ENCODE measurements around the gene MYRIP.

Gene MYRIP

DNA sequence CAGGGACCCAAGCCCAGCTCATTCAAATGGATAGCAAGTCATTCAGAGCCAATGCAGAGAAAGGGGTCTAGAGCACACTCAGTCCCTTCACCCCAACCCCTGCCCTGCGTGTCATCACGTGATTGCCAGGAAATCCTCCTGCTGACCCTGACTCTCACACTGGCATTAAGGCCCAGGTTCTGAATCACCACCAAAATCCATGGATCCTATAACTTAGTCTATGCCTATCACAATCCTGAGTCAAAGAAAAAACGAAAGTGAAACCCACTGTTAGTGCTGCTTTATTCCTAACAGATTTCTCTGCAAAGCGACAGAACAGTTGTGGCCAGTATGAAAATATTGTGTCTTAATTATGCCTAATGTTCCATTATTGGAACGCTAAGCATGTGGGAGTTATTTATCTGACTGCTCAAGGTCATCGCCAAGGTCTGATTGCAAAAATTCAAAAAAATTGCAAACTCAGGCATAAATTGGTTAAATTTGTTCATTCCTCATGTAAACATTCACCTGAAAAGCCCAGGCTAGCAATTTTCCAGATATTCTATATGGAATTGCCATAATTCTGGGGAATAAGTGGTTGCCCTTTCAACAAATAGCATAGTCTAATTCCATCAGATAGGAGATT, 391.4 kb downstream of the MYRIP start:
- no peak for DNase-seq

GRCh38 chr3:40201770-40202169, 392.4 kb downstream of the MYRIP start:
- DNase-seq: no peak

DNA sequence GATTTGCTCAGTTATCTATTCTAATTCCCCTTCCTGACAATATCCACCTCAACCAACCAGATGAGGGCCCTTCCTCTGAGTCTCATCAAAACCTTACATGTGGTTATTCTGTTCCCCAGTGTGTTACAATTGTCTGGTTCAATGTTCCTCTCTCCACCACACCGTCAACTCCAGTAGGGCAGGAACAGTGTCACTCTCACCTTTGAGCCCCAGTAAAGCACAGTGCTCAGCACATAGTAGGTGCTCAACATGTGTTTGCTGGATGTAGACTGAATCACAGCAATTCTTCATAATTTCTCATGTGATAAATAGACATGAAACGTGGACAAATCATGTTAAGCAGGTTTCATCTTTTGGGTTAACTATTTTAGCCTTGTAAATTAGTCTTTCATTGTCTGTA, 397.1 kb downstream of the MYRIP start:
- no peak for DNase-seq

GRCh38 chr3:40207796-40208195, 398.4 kb downstream of the MYRIP start:
- no peak for DNase-seq

DNA sequence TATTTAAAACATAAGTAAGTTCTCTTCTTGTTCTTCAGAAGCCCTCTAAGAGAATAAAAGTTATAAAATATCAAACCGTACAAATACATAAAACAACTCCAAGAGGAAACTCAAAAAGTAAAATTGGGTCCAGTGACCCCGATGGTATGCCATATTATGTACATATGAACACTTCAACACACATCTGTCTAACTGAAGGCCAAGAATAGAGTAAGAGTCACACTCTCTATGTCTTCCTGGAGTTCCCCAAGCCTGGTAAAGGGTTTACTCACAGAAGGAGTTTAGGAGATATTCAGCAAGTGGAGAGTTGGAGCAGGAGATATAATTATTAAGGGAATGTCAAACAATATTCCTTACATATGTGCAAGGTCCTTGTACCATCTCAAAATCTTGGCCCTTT, 398.8 kb downstream of the MYRIP start:
- DNase-seq: no peak

DNA sequence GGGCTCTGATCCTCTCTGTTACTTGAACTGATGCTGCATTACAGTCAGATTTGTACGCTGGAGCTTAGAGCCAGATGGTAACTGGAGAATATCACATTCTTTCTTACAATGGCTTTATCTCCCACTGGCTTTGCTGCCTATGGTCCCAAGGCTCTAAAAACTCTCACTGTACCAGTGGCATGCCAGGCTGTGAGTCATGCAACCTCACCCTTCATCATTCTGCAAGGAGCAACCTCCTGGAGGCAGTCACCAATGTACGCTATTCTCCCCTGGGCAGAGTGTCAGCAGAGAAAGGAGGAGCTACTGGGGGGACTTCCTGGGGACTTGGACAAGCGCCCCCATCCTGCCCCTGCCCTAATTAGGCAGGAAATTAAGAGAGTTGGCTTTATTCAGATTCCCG, 402.2 kb downstream of the MYRIP start:
- DNase-seq: no peak

DNA sequence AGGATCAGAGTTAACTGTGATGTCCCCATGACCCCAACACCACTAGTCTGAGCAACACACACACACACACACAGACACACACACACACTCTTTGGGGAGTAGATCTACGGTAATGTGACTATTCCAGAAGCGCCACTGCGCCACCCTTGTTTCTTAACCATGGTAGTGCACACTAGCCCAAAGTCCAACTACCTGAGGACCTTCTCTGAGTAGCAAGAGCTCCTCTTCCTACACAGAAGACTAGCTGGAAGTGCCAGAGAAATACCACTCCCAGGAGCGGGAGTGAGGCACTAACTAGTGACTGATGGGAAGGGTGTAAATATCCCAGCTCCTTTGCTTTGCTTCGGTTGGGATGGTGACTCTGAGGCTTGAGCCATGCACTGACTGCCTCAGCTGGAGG, 404.1 kb downstream of the MYRIP start:
- DNase-seq: no peak

DNA sequence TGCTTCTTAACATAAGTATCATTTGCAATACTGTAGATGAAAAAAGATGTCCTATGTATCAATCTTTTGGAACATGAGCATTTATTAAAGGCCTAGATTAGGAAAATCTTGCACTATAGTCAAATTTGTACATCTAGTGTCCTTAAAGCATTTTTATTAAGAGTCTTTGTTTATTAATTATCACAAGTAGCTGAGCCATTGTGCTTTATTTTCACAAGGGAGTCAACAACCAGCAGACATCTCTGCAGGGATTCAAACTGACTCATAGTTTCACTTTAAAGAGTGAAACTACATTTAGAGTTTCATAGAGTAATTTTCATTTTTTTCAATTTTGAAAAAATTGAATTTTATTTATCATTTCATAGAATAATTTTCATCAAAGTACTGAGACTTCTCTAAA, 405.6 kb downstream of the MYRIP start:
- DNase-seq: no peak

DNA sequence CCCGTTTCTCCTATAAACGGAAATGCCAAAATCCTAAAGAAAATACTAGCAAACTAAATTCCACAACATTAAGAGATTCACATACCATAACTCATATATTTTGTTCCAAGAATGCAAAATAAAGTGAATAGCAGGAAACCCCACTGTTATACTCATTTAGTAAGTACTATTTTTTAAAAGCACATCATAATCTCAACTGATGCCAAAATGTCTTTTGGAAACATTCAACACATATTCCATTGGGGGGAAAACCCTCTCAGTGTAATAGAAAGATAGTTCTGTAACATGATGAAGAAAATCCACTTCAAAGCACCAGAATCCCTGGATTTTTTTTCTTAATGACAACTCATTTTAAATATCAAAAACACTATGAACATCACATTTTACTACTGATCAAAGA, 407.1 kb downstream of the MYRIP start:
- DNase-seq: no peak

DNA sequence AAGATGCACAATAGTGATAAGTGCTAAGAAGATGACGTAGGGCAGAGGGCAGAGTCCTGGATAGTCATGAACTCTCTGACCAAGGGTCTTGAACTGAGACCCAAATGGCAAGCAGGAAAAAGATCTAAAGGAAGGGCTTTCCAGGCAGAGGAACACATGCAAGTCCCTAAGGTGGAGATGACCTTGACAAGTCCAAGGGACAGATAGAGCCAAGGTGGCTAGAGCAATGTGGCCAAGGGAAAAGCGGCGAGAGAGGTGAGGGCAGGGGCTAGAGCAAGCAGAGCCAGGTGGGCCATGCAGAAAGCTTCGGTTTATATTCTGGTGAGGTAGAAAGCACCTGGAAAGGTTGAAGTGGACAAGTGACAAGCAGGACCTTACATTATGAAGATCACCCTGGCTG, 414.4 kb downstream of the MYRIP start:
- no peak for DNase-seq

GRCh38 chr3:40224796-40225515, 415.5 kb downstream of the MYRIP start:
- DNase-seq: no peak

GRCh38 chr3:40226636-40227035, 417.2 kb downstream of the MYRIP start:
- no peak for DNase-seq

DNA sequence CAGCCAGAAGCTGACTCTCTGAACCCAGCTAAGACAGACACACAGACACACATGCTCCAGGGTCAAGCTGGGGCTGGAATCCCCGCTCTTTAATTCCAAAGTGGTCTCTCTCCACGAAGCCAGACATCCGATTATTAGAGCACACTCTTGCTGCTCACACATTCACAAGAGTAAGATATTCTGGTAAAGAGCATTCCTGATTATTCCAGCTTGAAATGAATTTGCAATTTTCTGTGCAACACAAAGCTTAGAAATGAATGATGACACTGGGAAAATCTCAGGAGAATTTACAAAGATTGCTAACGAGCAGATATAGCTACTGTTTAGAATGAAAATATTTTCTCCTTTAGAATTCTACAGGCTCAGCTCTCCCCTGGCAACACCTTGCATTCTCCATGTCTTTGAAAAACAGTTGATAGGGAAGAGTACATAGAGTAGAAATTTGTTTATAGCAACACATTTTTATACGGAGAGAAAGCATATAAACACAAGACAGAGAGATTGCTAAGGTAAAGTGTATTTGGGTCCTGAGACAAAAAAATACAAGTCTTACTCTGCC, 419.5 kb downstream of the MYRIP start:
- no peak for DNase-seq

DNA sequence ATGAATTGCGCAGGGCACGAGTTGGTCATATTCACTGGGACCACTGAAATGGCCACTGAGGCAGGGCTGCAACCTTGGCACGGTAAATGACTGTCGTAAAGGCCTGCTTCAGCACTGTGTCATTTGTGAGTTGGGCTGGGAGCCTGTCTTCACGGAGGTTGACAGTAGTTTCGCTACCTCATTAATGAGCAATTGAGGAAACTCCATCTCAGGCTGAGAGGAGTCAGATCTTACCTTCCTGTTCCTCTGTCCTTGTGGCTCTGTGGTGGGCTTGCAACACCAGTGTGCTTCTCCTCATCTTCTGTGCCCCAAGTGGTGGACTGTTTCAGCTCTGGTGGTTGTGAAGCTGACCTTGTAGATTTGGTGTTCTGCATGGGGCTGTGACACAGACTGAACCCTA, 420.0 kb downstream of the MYRIP start:
- no peak for DNase-seq

GRCh38 chr3:40229963-40230362, 420.6 kb downstream of the MYRIP start:
- DNase-seq: no peak

GRCh38 chr3:40230382-40230781, 421.0 kb downstream of the MYRIP start:
- no peak for DNase-seq

DNA sequence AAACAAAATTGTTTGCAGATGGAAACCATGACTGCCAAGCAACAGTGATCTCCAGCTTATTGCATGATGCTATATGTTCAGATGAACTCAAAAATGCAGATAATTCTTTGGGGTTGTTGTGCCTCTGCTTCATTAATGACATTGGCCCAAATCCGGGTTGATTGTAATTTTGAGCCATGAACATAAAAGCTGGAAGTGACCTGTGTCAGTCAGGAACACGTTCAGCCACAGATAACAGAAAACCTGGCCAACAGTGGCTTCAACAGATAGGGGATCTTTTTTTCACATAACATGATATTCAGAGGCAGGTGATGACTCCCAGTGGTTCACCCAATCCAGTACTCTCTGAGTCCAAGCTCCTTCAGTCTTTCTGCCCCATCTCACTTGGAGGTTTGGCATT, 423.2 kb downstream of the MYRIP start:
- no peak for DNase-seq

- no peak for DNase-seq
These were observed 427.8 kb downstream of the MYRIP start for GRCh38 chr3:40237159-40237558.

DNA sequence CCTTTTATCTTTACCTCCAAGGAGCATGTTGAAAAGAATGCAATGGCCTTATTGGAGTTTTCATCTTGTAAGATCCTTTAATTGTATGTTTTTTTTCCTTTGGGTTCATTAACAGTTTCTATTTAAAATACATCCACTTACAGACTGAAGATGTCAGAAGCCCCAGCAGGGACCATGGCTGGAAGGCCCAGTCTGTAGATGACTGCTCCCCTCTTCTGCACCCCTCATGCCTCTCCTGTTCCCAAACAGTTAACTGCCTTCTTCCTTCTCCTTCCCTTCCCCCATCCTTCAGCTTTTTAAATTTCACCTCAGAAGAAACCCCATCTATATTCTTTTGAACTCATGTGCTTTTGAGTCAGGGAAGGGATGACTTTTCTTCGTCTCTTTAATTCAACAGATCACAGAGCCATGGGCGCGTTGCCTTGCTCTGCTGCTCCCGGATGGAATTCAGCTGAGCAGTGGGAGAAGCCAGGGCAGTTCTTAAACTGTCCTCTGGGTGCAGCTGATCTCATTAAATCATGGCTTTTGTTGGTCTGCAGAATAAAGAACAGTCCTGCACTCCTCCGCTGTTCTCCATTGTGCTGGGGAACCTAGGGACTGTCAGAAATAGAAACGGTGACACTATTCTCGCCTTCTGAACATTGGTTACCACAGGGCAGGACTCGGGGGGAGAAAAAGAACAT, 428.6 kb downstream of the MYRIP start:
- no peak for DNase-seq

GRCh38 chr3:40240921-40241320, 431.5 kb downstream of the MYRIP start:
- no peak for DNase-seq

DNA sequence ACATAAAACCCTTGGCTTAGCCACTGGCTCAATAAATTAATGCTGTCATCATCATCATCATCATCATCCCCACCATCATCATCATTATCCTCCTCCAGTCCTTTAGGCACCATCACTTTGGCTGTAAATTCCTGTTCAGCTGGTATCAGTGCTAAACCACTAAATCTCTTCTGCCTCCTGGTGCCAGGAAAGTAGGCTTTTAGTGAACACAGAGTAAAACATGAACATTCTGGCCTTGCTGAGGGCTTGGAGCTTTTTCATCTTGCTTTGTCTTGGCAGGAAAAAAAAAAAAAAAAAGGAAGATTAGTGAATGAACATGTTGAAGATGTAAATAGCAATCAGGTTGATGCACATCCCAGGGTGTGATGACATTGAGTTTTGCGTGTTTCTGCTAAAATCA, 432.8 kb downstream of the MYRIP start:
- DNase-seq: no peak

DNA sequence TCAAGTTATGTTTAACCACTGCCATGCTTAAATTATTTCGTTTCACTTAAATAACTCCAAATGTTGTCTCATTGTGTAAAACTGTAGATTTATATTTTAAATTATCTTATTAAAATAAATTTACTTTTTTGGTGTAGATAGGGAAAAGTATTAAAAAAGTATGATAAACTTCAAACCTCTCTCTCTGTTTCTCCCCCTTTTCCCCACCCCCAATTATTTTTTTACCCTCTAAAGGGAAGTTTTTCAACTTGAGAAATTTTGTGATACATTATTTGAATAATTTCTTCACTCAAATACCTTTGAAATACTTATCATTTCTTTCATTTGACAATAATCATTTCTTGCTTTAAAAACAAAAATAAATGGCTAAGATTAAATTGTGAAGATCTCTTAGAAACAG, 433.2 kb downstream of the MYRIP start:
- DNase-seq: no peak

- DNase-seq: no peak
These were observed 433.6 kb downstream of the MYRIP start for GRCh38 chr3:40243056-40243455.
